GM10847 (cell line): ENCODE data around the gene CFDP1.

ENCODE experiments used
- POLR2A ChIP-seq: IDR thresholded peaks from 2 replicates; pipeline ENCODE4 v1.6.1; 2011; ENCODE audit not compliant: insufficient read length; ENCODE audit errors: extremely low read depth

The CFDP1 gene

DNA sequence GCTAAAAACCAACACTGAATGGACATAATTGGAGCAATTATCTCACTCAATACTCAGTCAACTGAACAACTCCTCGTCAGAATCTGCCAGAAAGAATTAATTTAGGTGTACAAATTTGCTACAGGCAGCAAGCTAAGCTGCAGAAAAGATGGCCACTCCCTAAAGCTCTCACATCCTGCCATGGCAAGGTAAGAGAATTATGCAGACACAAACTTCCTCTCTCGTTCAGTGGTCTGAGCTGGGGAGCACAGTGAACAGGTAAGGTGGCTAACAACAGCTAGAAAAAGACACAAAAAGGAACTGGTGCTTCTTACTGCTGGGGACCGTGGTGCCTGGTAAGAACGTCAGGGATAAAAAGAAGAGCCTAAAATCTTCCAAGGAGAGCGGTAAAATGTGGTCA lies 107.0 kb downstream of the CFDP1 start:
- TF ChIP-seq POLR2A: no peak

DNA sequence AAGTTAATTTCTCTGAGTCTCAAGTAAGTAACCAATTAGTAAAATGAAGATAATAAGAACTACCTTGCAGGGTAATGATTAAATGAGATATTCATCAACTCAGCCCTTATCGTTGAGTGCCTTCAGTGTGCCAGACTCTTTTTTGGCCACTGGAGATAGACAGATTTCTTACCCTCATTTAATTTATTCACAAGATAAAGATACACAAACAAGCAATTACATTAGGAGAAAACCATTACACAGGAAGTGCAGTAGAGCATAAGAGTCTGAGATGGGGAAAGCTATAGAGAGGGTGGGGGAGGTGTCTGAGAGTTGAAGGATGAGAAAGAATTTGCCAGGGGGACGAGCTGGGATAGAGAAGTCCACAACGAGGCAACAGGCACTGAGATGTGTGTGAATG lies 109.4 kb downstream of the CFDP1 start:
- no peak for TF ChIP-seq POLR2A

DNA sequence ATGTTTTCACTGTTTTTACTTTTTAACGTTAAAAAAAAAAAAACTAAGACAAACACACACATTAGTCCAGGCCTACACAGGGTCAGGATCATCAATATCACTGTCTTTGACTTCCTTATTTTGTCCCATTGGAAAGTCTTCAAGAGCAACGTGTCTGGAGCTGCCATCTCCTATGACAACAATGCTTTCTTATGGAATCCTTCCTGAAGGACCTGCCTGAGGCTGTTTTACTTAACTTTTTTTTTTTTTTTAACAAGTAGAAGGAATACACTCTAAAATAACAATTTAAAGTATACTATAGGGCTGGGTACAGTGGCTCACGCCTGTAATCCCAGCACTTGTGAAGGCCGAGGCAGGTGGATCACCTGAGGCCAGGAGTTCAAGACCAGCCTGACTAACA lies 110.1 kb downstream of the CFDP1 start:
- TF ChIP-seq POLR2A: no peak

DNA sequence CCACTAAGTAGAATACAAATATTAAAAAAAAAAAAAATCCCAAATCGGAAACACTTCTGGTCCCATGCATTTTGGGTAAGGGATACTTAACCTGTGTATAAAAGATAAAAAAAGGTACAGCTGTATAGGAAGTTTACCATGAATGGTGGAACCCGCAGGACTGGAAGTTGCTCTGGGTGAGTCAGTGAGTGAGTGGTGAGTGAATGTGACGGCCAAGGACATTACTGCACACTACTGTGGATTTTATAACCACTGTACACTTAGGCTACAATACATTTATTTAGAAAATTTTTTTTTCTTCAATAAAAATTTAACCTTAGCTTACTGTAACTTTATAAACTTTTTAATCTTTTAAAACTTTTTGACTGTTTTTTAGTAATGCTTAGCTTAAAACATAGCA lies 110.6 kb downstream of the CFDP1 start:
- no peak for TF ChIP-seq POLR2A

DNA sequence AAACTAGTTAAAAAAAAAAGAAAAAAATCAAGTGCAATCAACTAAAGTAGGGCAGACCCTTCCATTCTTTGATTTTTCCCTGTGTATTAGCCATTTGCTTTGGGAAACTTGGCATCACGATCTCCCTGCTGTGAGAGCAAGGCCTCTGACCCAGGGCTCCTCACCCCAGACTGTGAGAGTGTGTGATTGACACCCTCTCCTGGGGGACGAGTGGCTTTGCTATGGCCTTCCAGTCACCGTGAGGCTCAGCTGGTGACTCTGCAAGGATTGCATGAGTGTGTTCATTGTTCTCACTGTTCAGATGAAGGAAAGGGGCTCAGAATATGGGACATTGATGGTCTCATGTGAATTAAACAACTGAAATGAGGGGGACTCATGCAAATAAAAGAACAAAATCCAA lies 112.9 kb downstream of the CFDP1 start:
- no peak for TF ChIP-seq POLR2A

DNA sequence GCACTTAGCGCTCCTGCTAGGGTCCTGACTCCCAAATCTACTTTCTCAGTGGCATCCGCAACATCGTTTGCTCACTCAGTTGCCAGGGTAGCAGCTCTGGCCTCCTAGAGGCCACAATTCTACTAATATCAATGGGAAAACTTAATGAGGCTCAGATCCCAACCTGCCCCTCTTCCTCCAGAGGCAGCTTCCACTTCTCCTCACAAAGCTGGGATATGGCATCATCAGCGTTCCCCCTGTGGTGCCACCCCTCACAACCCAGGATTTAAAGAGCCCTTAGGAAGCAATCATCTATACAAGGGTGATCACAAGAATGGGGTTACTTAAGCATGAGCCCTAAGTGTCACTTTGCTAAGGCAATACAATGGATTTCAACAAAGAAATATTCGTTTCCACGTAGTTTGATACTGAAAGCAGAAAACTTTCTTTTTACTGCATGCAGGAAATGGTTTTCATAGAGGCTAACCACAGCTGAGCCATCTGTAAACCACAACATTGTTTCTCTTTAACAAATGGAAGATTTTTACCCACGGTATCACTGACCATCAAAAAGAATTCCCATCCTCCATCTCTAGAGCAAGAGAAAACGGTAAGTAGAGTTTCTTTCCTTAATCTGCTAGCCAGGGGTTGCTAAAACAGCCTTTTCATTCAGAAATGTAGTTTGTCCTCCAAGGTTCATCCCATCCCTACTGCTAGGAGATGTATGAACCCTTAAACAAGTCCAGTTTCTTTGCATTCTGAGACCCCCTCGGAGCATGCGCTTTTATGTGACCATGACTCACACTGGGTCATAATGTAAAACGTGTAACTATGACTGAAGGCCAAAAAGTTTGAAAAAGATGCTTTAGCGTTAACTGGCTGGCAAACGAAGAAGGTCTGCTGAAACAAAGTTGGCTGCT lies 113.5 kb downstream of the CFDP1 start:
- TF ChIP-seq POLR2A: no peak

DNA sequence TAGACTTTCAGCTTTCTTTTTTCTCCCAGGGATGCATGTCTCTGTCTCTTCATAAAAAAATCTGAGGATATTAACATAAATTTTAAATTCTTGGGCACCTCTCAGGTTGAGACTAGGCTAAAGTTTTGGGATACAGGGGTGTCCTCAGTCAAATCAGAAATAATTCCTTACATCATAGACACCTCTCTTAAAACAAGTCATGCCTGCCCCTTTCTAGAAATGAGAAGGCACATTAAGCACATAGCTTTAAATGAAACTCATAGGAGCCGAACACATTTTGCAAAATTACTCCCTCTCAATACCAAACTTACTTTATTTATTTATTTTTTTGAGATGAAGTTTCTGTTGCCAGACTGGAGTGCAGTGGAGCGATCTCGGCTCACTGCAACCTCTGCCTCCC lies 114.6 kb downstream of the CFDP1 start:
- no peak for TF ChIP-seq POLR2A

DNA sequence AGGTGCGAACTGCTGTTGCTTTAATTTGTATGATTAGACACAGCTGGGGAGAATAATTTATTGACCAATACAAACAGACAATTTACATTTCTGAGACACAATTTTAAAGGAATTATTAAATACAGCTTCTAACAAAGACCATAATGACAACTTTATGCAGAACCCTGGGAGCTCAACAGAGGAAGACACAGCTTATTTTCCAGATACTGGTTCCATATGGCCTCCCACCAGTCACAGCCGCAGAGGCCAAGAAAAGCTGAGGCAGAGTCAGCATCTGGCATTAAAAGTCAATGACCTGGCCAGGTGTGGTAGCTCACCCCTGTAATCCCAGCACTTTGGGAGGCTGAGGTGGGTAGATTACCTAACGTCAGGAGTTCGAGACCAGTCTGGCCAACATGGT lies 115.8 kb downstream of the CFDP1 start:
- TF ChIP-seq POLR2A: no peak

DNA sequence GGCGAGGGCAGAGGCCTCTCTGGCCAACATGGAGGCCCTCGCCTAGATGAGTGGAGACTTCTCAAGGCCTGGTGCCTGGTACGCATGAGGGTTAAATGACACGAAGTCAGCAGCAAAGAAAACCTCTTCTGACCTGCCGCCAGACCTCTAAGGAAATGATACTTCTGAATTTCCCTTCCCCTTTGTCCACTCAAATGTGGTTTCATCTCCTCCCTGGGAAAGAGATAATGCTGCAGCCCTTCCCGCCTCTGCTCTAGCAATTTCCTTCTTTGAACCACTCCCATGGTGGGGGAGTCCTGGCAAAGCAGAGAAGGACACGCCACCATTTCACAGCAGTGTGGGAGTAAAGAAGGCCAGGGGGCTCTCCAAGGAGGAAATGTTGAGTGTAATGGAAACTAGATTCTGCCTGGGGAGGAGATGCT lies 116.2 kb downstream of the CFDP1 start:
- no peak for TF ChIP-seq POLR2A

DNA sequence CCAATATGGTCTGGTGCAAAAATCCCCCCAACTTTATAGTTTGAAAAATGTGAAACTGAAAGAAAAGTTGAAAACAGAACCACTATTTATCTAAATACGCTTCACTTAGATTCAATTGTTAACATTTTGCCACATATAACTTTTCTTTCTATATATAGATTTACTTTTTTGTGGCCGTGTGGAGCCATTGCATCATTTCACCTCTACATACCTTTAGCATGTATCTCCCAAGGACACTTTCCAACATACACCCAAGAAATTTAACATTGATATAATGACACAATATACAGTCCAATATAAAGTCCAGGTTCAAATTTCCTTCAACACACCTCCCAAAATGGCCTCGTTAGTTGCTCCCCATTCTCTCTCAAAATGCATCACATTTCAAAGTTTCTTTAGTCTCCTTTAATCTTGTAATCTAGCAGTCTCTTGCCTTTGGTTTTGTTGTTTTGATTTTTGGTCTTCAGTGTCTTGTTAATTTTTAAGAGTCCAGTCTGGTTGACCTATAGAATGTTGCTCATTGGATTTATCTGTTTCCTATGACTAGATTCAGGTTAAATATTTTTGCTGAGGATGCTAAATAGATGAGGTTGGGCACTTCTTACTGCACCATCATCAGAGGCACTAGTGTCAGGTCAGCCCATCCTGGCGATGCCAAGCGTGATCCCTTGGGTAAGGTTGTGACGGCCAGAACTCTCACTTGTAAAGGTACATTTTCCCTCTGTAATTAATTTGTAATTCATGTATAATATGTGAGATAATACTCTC lies 117.6 kb downstream of the CFDP1 start:
- TF ChIP-seq POLR2A: no peak

DNA sequence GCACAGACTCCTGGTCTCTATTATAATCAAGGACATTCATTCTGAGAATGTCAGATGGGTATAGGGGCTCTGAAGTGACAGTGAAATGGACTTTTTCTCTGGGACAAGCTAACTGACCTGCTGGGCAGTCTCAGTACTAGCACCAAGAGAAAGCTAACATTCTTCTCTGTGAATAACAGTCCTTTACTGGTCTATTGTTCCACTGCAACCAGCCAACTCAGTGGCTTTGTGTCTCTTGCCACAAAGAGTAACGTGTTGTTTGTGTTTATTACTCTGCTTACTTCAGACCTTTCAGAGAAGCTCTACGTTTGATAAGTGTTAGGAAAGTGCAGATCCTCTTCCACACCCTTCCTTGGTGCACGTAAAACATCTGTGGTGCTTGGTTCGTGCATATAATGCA lies 120.4 kb downstream of the CFDP1 start:
- no peak for TF ChIP-seq POLR2A

DNA sequence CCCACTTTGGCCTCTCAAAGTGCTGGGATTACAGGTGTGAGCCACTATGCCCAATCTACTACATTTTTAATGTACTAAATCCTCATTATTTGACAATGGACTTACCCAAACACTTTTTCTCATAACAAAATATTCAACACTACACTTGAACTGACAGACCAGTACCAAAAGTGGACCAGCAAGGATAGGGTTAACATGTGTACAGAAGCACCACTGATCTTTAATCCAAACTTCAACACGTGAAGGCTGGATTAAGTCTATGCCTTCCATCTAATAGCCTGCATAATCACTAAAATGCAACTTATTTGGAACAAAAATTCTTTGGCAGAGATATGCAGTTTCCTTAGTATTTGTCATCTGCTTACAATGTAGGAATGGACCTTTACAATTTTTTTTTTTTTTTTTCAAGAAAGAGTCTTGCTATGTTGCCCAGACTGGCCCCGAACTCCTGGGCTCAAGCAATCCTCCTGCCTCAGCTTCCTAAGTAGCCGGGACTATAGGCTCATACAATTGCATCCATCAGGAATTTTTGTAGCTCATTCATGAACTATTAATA lies 121.8 kb downstream of the CFDP1 start:
- TF ChIP-seq POLR2A: no peak

DNA sequence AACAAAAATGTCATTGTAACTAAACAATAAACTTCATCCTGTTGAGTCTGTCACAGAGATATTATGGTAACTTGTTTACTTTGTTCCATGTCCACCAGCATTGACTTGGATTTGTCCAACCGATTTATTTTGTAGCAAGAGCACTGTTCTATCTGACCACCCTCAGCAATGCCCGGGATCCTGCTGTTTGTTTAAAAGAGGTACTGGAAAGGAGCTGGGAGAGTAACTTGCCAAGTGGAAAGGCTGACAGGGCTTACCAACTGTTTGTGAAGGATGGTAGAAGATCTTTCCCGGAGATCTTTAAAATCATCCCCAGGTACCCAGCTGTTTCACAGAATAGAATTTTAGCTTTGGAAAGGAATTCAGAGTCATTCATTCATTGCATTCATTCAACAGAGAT lies 122.8 kb downstream of the CFDP1 start:
- TF ChIP-seq POLR2A: no peak

DNA sequence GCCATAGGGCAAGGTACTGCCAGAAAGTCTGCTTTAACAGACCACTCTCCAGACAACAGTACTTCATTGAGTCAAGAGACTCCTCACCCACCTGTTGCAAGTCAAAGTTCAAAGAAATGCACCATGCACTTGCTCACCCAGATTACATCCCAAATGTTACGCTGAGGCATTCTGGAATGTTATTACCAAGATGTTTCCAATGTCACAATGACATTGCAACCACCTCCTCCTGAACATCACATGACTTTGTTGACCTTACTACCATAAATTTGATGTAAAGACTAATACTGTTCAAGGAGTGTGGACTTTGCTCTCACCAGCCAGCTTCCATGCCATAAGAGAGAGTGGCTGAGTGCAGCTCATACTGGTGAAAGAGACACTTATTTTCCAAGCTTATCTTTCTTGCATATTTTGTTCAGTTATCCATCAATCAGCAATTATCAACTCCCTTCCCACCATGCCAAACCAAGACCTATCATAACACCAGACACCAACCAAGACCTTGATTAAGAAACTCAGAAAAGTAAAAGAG lies 123.3 kb downstream of the CFDP1 start:
- no peak for TF ChIP-seq POLR2A

DNA sequence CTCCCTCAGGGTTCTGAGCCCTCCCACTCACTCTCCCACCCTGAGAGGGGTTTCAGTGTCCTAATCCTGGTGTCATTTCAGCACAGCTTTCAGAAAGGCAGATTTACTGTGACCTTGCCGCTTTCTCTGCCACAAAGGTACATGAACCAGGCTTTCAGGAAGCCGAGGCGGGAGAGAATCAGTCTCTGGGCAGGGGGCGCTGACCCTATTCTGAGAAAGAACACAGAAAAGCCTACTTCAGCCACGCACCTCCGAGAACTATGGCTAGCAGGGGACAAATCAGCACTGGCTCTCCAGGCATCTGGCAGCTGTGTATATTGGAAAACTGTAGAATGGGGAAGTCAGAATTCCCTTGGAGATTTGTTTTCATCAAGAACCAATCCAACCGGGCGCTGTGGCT lies 124.1 kb downstream of the CFDP1 start:
- no peak for TF ChIP-seq POLR2A

DNA sequence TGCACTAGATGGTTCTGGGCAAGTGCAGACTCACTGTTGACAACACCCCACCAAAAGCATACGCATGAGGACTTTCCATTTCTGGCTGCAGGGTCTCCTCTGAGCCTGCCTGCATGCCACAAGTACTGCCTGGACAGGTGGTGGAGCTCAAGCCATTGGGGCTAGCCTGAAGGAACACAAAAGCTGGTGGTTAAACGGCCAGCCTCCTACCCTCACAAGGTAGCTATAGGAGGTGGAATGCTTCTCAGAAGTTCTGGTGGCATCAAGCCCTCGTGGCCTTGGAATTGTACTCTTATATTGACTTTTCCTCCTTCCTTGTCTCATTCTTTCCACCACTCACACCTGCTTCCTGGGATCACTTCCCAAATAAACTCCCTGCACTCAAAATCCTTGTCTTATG lies 125.3 kb downstream of the CFDP1 start:
- TF ChIP-seq POLR2A: no peak
